Adipocyte (in vitro differentiated cells): ENCODE measurements around the gene PRRX2.

ENCODE experiments used
- DNase-seq: peaks from one replicate; pipeline ENCODE4 v3.0.0-alpha.2; 2015; ENCODE audit warnings: low read depth
- H3K27me3 ChIP-seq: replicated peaks from 2 replicates; pipeline ENCODE4 v1.7.0; 2013; ENCODE audit warnings: mild to moderate bottlenecking, low read length, moderate library complexity; ENCODE audit not compliant: control insufficient read depth, insufficient read depth
- H3K36me3 ChIP-seq: 2 replicates; pipeline ENCODE4 v1.7.0; 2013; ENCODE audit warnings: low read length, mild to moderate bottlenecking, moderate library complexity; ENCODE audit not compliant: control insufficient read depth, insufficient read depth, severe bottlenecking
- H3K4me1 ChIP-seq: 2 replicates; pipeline ENCODE4 v1.7.0; 2013; ENCODE audit warnings: mild to moderate bottlenecking, low read length, moderate library complexity; ENCODE audit not compliant: control insufficient read depth, insufficient read depth
- H3K4me3 ChIP-seq: 2 replicates; pipeline ENCODE4 v1.7.0; 2013; ENCODE audit warnings: mild to moderate bottlenecking, low read length, moderate library complexity
- H3K9ac ChIP-seq: 2 replicates; pipeline ENCODE4 v1.7.0; 2013; ENCODE audit warnings: mild to moderate bottlenecking, low read length, moderate library complexity
- H3K9me3 ChIP-seq: 2 replicates; pipeline ENCODE4 v1.7.0; 2013; ENCODE audit warnings: mild to moderate bottlenecking, low read length, moderate library complexity; ENCODE audit not compliant: control insufficient read depth

PRRX2 gene

DNA sequence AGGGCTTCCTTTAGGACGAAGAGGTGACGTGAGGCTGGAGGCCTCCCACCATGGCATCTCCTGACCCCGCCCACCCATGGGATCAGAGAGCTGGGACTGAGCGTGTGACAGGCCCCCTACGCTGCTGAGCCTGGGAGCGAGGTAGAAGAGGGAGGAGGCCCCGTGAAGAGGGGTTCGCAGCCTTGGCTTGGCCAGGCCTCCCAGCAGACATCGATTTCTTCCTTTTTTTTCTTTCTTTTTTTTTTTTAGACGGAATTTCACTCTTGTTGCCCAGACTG, 47.9 kb downstream of the PRRX2 start:
- no peaks in the 10 kb centered on the region for H3K27me3 ChIP-seq
- no peaks in the 10 kb centered on the region for H3K9me3 ChIP-seq
- no peak overlapping the region for H3K4me3 ChIP-seq
- H3K9ac ChIP-seq: peak overlapping the region; percentile 93
- peaks cover 47% of the 10 kb centered on the region for H3K4me1 ChIP-seq
- no peaks in the 10 kb centered on the region for H3K36me3 ChIP-seq
- DNase-seq: no peak

DNA sequence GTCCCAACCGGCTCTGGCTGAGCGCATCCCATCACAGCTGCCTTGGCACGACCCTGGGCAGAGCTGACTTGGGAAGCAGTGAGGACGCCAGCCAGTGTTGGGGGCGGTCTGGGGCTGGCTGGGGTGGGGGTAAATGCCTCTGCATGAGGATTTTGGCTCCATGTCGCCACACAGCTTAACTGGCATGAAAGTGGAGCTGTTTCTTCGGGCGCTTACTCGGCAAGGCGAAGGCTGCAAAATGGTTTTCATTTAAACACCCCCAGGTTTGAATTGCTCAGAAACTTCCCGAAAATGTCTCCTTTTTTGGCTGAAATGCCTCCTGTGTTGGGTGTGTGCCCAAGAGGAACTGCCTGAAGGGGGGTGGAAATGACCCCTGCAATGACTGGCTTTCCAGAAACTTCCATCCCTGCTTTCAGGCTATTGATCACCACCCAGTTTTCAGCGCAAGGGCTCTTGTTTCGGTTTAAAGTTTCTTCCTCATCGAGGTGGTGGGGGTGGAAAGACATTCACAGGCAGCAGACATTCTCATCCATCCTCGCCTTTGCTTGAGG, 49.1 kb downstream of the PRRX2 start:
- DNase-seq: peak; percentile 33
- H3K9ac ChIP-seq: peak overlapping the region; percentile 74
- peak overlapping the region; percentile 58 for H3K4me3 ChIP-seq
- H3K4me1 ChIP-seq: peaks cover 47% of the 10 kb centered on the region
- no peaks in the 10 kb centered on the region for H3K27me3 ChIP-seq
- H3K9me3 ChIP-seq: no peaks in the 10 kb centered on the region
- H3K36me3 ChIP-seq: no peaks in the 10 kb centered on the region

DNA sequence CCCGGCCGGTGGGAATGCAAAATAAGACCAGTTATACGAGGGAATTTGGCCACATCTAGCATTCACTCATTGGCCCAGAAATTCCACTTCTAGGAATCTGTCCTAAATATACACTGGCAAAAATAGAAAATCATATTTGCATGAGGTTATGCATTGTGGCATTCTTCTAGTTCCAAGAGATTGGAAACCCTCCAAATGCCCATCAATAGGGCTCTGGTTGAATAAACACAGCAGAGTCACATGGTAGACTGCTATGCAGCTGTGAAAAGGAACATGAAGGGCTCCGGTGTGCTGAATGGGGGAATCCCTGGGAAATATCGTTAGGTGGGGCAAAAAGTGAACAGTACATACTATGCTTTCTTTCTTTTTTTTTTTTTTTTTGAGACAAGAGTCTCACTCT, 50.6 kb downstream of the PRRX2 start:
- peak; percentile 85 for DNase-seq
- Histone ChIP-seq H3K9me3 (no peaks in the 10 kb centered on the region), H3K4me3 (no peak overlapping the region), H3K4me1 (peaks cover 43% of the 10 kb centered on the region), H3K27me3 (no peaks in the 10 kb centered on the region), H3K9ac (no peak overlapping the region), H3K36me3 (peaks cover 4% of the 10 kb centered on the region)

DNA sequence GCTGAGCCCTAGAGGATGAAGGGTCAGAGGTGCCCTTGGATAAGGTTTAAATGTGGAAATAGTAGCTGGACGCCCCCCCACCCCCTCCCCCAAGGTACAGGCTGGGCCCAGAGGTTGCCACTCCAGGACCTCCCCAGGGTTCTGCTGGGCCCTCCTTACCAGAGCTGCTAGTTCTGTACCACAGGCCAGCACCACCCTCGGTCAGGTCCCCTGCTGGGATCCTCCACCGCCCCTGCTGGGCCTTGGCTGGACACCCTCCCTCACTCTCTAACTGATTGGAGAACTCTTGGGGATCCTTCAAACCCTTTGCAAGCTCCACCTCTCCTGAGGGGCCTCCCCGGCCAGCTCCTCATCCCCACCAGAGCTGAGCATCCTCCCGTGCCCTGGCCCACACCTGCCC, 52.5 kb downstream of the PRRX2 start:
- Histone ChIP-seq H3K9ac (no peak overlapping the region), H3K36me3 (peaks cover 5% of the 10 kb centered on the region), H3K4me1 (peaks cover 25% of the 10 kb centered on the region), H3K27me3 (no peaks in the 10 kb centered on the region), H3K9me3 (no peaks in the 10 kb centered on the region), H3K4me3 (no peak overlapping the region)
- no peak for DNase-seq

DNA sequence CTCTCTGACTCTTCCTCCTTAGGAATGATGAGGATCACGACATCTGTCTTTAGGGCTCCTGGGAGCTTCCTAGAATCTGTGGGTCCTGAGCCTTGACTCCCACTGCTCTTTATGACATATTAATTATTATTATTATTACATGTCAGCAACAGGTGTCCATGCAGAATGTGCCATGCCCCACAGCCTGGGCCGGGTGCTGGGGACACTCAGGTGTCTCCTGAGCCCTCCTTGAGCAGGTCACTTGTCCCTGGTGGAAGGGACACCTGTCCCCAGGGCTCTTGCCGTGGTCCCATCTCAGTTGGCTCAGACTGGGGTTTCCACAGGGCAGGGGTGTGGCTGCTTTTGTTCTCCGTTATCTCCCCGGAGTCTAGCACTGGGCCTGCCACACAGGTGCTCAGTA, 53.2 kb downstream of the PRRX2 start:
- Histone ChIP-seq H3K27me3 (no peaks in the 10 kb centered on the region), H3K9me3 (no peaks in the 10 kb centered on the region), H3K36me3 (peaks cover 5% of the 10 kb centered on the region), H3K4me3 (no peak overlapping the region), H3K4me1 (peaks cover 20% of the 10 kb centered on the region), H3K9ac (no peak overlapping the region)
- no peak for DNase-seq

DNA sequence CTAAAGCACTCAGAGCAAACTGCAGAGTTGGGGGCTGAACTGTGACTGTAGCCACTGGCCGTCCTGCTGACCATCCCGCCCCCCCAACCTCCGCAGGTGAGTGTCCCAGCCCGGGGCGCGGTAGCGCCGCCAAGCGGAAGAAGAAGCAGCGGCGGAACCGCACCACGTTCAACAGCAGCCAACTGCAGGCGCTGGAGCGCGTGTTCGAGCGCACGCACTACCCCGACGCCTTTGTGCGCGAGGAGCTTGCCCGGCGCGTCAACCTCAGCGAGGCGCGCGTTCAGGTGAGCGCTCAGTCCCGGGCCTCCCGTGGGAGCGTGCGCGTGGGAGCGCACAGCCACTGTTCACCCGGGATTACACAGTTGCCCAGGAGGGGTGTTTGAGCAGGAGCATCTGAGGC, 53.7 kb downstream of the PRRX2 start:
- Histone ChIP-seq H3K27me3 (no peaks in the 10 kb centered on the region), H3K4me3 (no peak overlapping the region), H3K9me3 (no peaks in the 10 kb centered on the region), H3K4me1 (peaks cover 20% of the 10 kb centered on the region), H3K9ac (no peak overlapping the region), H3K36me3 (peaks cover 5% of the 10 kb centered on the region)
- no peak for DNase-seq

DNA sequence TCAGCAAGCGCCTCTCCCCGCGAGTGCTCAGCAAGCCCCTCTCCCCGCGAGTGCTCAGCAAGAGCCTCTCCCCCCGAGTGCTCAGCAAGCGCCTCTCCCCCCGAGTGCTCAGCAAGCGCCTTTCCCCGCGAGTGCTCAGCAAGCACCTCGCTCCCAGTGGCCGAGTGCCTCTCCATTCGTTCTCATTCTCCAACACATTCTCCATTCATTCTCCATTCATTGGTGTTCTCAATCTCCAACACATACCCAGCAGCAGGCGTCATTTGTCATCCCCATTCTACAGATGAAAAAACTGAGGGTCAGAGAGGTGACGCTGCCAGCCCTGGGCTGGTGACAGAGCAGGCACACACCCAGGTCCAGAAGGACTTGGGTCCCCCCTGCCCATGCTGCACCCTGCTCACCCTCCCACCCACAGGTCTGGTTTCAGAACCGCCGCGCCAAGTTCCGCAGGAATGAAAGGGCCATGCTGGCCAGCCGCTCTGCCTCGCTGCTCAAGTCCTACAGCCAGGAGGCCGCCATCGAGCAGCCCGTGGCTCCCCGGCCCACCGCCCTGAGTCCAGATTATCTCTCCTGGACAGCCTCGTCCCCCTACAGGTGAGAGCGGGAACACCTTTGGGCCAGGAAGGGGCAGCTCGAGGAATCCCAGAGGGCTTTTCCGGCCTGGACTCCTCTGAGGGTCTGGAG, 54.9 kb downstream of the PRRX2 start:
- Histone ChIP-seq H3K27me3 (no peaks in the 10 kb centered on the region), H3K36me3 (peaks cover 5% of the 10 kb centered on the region), H3K4me1 (peaks cover 17% of the 10 kb centered on the region), H3K9me3 (no peaks in the 10 kb centered on the region), H3K4me3 (no peak overlapping the region), H3K9ac (no peak overlapping the region)
- no peak for DNase-seq

DNA sequence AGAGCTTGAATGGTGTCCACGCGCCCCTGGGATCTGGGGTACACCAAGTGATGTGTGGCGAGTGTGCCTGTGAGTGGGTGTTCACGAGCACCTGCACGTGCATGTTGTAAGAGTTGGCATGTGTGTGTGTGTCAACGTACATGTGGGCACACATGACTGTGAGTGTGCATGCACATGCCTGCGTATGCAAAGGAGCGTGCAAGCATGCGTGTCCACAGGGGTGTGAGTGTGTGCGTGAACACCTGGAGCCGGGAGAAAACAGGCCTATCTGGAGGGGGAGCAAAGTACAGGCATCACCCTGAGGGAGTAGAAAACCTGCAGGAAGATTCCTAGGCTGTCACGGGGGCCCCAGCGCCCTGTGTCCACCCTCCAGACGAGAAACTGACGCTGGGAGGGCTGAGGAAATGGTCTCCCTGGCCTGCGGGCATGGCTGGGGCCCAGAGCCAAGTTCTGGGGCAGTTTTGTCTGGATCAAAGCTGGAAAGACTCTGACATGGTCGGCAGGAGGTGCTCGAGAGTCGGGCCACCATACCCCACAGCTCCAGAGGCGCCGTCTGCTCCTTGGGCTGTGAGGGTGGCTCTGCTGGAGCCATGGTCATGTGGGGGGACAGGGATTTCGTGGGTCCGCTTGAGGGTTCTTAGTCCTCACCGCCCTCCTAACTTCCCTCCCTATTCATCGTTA, 55.6 kb downstream of the PRRX2 start:
- Histone ChIP-seq H3K4me3 (no peak overlapping the region), H3K9me3 (no peaks in the 10 kb centered on the region), H3K9ac (no peak overlapping the region), H3K27me3 (no peaks in the 10 kb centered on the region), H3K4me1 (peaks cover 16% of the 10 kb centered on the region), H3K36me3 (peaks cover 5% of the 10 kb centered on the region)
- no peak for DNase-seq

DNA sequence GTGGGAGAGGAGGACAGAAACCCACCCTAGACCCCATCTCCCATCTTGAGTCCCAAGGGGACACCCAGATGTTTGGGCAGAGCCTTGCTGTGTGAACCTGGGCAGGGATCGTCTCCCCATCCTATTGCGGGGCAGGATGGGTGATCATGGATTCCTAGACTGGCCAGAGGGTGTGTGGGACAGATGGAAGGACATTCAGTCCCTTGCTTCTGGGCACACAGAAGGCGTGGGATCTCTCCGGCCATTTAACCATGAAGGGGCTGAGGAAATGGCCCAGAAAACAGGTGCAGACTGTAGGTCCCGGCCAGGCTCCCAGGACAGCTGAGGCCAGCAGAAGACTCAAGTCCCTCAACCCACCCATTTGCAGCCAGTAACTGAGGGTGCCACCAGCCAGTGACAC, 57.5 kb downstream of the PRRX2 start:
- Histone ChIP-seq H3K9ac (no peak overlapping the region), H3K36me3 (peaks cover 5% of the 10 kb centered on the region), H3K9me3 (no peaks in the 10 kb centered on the region), H3K4me3 (no peak overlapping the region), H3K4me1 (peaks cover 27% of the 10 kb centered on the region), H3K27me3 (no peaks in the 10 kb centered on the region)
- DNase-seq: no peak

DNA sequence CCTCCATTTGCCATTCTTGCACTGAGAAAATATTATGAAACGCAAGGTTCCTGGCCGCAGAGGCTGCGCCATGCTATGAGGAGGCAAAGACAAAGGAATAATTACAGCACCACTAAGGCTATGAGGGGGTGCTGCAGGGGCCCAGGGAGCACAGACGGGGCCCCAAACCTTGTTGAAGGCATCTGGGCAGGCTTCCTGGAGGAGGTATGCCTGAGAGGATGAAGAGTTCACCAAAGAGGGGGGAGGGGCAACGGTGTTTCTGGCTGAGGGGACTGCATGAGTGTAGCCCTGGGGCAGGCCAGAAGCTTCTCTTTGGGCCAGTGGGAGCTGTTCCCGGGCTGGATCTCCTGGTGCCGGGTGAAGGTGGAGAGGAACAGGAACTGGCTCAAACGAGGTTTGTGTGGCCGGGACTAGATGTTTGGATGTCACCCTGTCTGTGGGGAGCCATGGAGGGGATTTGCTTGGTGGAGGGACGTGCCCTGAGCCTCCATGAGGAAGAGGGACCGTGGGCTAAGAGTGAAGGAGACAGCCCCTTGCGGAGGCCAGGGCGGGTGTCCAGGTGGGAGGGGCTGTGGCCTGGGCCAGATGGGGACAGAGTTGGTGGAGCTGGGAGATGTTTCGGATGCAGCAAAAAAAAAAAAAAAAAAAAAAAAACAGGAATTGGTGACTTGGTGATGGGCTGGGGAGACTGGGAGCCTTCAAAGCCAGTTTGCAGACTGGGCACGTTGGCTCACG, 59.2 kb downstream of the PRRX2 start:
- H3K9ac ChIP-seq: peak overlapping the region; percentile 29
- DNase-seq: no peak
- no peaks in the 10 kb centered on the region for H3K27me3 ChIP-seq
- H3K9me3 ChIP-seq: no peaks in the 10 kb centered on the region
- H3K4me1 ChIP-seq: peaks cover 27% of the 10 kb centered on the region
- H3K36me3 ChIP-seq: peaks cover 5% of the 10 kb centered on the region
- no peak overlapping the region for H3K4me3 ChIP-seq

DNA sequence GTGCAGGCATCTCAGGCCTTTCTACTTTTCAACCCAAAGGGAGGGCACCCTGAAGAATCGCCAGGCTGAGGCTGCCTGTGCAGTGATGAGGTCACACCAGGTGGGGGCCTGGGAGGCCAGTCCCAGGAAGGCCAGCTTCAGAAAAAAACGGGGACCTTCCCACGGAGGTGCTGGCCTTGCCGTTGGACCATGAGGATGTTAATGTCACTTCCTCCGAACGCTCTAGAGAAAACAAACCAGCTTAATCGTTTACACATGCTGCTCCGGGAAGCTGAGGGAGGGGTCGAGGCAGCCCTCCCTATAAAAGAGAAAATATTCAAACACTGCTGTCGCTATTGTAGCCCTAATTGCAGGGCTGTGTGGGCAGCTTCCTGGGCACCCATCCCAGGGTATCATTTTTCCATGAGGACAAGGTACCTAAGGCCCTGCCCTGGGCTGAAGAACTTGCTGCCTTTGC, 60.4 kb downstream of the PRRX2 start:
- Histone ChIP-seq H3K4me3 (no peak overlapping the region), H3K36me3 (peaks cover 4% of the 10 kb centered on the region), H3K9me3 (no peaks in the 10 kb centered on the region), H3K4me1 (peaks cover 27% of the 10 kb centered on the region), H3K27me3 (no peaks in the 10 kb centered on the region), H3K9ac (peak overlapping the region; percentile 65)
- peak; percentile 80 for DNase-seq
